ENCODE results near the gene RAB37. TPM values are rescaled to one million over a fixed set of nuclear protein-coding genes. Genes with fewer than 3 reads are reported as not detected.

The RAB37 gene, protein sequence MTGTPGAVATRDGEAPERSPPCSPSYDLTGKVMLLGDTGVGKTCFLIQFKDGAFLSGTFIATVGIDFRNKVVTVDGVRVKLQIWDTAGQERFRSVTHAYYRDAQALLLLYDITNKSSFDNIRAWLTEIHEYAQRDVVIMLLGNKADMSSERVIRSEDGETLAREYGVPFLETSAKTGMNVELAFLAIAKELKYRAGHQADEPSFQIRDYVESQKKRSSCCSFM
- total RNA-seq, result 0.16 and 0.60 TPM in 2 replicates

DNA sequence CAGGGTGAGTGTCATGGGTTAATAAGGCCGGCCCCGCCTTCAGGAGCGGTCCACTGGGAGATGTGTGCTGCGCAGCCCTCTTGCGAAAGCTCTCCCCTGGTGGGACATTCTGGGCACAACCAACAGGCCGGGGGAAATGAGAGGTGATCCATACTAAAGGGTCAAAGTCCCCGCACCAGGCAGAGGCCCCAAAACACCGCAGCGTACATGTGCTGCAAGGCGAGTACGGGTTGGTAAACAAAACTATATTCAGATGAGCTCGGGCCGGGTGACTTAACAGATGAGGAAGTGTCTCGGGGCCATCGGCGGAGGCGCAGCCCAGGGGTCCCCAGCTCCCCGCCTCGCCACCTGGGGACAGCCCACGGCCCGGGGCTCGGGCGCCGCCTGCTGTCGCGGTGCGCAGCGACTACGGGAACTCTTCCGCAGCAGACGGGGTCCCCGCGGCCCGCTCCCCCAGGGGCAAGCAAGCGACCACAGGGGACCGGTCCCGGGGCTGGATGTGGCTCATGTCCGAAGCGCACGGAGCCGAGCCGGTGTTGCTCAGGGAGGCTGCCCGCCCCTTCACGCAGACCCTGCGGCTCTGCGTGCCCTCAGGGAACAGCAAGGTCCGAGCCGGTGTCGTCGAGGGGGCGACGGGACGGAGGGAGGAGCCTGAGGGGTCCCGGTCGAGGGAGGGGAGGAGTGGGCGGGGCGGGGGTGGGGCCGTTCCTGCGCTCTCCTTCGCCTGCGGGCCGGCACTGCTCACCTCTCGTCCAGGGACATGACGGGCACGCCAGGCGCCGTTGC is at the start of gene RAB37:
Gene RAB37 (plus strand): TSS at position 744 of the 786 bp plus-strand sequence. CDS start 17 bp downstream, at position 761.

DNA sequence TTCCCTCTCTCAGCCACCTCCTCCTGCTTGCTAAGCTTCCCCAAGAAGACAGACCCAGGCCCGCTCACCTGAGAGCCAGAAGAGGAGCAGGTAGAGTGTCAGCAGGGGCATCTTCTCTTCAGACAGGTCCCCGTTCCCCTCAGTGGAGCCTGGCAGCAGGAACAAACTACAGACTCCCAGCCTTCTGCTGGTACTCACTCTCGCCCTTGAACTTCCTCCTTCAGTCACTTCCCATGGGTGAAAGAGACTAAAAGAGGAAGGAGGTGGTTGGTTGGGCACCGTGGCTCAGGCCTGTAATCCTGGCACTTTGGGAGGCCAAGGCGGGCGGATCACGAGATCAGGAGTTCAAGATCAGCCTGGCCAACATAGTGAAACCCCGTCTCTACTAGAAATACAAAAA is 24.3 kb upstream of the RAB37 start, which contains the start of gene CD300LF:
Gene CD300LF (minus strand): TSS at position 168 of the 400 bp plus-strand sequence. CDS start 57 bp downstream, at position 111.

DNA sequence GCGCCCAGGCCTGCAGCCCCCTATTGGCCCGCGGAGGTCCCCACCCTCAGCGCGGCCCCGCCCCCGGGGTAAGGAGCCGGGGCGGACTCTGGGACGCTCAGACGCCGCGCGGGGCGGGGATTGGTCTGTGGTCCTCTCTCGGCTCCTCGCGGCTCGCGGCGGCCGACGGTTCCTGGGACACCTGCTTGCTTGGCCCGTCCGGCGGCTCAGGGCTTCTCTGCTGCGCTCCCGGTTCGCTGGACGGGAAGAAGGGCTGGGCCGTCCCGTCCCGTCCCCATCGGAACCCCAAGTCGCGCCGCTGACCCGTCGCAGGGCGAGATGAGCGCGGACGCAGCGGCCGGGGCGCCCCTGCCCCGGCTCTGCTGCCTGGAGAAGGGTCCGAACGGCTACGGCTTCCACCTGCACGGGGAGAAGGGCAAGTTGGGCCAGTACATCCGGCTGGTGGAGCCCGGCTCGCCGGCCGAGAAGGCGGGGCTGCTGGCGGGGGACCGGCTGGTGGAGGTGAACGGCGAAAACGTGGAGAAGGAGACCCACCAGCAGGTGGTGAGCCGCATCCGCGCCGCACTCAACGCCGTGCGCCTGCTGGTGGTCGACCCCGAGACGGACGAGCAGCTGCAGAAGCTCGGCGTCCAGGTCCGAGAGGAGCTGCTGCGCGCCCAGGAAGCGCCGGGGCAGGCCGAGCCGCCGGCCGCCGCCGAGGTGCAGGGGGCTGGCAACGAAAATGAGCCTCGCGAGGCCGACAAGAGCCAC is 11.6 kb downstream of the RAB37 start, which contains the start of gene NHERF1:
Gene NHERF1 (plus strand): TSS at position 100 of the 750 bp plus-strand sequence. CDS start 219 bp downstream, at position 319.

DNA sequence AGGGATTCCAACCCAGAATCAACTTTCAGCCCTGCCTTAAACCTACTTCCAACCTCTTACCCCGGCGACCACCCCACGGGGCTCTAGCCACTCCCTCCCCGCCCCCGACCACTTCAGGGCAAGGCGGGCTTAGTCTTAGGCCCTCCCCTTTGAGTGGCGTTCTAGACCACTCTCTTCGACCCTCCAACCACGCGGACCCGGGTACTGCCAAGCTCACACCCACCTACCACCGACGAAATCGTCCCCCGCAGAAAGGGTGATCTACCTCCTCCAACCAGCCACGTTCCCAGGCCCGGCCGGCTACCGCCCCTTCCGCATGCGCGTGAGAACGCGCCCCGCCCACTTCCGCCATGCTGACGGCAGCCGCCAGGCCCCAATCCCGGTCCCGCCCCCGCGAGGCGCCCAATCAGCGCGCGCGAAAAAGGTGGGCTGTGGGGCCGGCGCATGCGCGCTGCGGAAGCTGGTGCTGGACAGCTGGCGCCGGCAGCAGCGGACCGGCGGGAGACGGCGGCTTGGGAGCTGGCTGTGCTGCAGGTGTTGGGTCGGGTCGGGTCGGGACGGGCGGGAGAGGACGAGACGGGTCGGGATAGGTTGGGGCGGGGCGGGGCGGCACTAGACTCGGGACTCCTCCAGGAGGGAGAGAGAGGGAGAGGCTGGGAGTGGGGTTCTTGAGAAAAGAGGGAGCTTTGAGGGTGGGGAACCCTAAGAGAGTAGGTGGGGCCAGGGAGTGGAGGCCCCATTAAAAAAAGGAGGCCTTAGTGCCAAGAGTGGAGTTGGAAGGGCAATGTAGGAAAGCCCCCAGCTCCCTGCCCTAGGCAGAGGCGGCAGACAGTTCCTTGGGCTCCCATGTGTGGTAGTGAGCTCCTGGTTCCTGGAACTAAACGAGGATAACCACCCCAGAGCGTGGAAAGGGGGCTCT is 39.2 kb downstream of the RAB37 start, which contains the start of gene NAT9:
Gene NAT9 (minus strand): TSS at position 302 of the 919 bp plus-strand sequence. CDS start 647 bp downstream, outside the sequence.

Other genes starting within 250 kb of the RAB37 start
- not detected in 2 replicates for gene CD300LB, start 205.8 kb upstream of the RAB37 start, total RNA-seq
- not detected in 2 replicates for gene CD300C, start 191.1 kb upstream of the RAB37 start, total RNA-seq
- gene CD300H, start 169.7 kb upstream of the RAB37 start, total RNA-seq, result not detected in 2 replicates
- not detected in 2 replicates for gene CD300LD, start 145.0 kb upstream of the RAB37 start, total RNA-seq
- not detected in 2 replicates for gene CD300E, start 113.5 kb upstream of the RAB37 start, total RNA-seq
- not detected in 2 replicates for gene CD300LF, start 24.3 kb upstream of the RAB37 start, total RNA-seq
- gene NHERF1, start 11.4 kb downstream of the RAB37 start, total RNA-seq, result 1.9 and 2.5 TPM in 2 replicates
- 39.1 and 46.7 TPM in 2 replicates for gene NAT9, start 39.1 kb downstream of the RAB37 start, total RNA-seq
- gene GRIN2C, start 122.6 kb downstream of the RAB37 start, total RNA-seq, result 0.16 and 0.26 TPM in 2 replicates
- gene FDXR, start 135.7 kb downstream of the RAB37 start, total RNA-seq, result 62.7 and 67.5 TPM in 2 replicates
- not detected in 2 replicates for gene FADS6, start 156.4 kb downstream of the RAB37 start, total RNA-seq
- under 0.01 and 0.09 TPM in 2 replicates for gene USH1G, start 186.0 kb downstream of the RAB37 start, total RNA-seq
- not detected in 2 replicates for gene OTOP2, start 187.0 kb downstream of the RAB37 start, total RNA-seq
- gene OTOP3, start 198.6 kb downstream of the RAB37 start, total RNA-seq, result not detected in 2 replicates
- 0.16 and 0.52 TPM in 2 replicates for gene HID1, start 235.5 kb downstream of the RAB37 start, total RNA-seq